HG03342 (cell line): ENCODE results near the gene RSU1.

Source experiments
- ATAC-seq: cut with Tn5 transposase; IDR thresholded peaks from one replicate; pipeline ENCODE4 v1.9.1; 2021; ENCODE audit warnings: mild to moderate bottlenecking, moderate library complexity; ENCODE audit not compliant: unreplicated experiment

RSU1 gene

DNA sequence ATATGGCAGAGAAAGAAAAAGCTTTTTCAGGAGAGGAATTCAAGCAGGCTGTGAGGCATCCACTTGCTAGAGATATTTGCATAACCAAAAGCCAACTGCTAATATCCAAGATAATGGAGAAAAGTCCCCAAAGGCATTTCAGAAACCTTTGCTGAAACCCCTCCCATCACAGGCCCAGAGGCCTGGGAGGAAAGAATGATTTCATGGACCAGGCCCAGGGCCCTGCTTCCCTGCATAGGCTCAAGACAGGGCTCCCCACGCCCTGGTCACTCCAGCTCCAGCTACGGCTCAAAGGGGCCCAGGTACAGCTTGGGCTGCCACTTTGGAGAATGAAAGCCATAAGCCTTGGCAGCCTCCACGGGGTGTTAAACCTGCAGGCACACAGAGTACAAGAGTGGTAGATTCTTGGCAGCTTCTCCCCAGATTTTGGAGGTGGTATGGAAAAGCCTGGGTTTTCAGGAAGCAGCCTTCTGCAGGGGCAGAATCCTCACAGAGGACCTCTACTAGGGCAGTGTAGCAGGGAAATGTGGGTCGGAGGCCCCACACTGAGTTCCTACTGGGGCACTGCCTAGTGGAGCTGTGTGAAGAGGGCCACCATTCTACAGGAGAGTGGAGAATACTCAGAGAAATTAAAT lies 5.6 kb upstream of the RSU1 start:
- ATAC-seq = no peak

- ATAC-seq = no peak
Measured at GRCh38 chr10:16822027-16822426, 4.8 kb upstream of the RSU1 start.

DNA sequence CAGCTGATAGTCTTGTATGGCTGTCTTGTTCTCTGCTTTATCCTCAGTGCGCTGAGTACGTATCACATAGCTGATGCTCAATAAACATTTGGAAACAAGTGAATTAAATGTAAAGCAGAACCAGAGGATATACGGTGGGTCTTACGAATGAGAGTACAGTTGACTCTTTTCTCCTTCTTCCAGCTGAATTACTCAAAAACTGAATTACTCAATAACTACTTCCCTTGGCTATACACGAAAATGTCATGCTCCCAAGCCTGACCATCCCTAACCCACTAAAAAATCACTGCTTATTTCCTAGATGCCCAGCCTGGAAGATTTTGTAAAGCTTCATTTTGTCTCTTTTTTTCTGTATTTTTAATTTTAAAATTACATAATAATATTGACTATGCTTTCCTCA lies 3.2 kb upstream of the RSU1 start:
- ATAC-seq = no peak

DNA sequence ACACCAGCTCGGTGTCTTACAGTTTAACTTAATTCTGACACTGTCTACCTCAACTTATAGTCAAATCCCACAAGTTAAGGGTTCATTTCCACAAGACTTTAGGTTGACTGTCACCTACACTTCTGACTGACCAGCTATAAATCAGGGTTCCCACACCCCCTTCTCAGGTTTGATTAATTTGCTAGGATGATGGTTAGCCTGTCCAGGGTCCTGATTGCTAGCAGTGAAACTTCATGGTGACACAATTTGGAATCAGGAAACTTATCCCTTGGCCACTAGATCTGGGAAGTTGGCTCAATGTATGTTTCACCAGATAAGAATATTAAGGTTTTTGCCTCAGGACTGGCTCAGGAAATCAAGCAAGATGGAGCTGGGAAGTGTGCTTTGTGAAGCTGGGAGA lies 2.8 kb upstream of the RSU1 start:
- no peak for ATAC-seq

- ATAC-seq = no peak
Measured at GRCh38 chr10:16819436-16819835, 2.2 kb upstream of the RSU1 start.

DNA sequence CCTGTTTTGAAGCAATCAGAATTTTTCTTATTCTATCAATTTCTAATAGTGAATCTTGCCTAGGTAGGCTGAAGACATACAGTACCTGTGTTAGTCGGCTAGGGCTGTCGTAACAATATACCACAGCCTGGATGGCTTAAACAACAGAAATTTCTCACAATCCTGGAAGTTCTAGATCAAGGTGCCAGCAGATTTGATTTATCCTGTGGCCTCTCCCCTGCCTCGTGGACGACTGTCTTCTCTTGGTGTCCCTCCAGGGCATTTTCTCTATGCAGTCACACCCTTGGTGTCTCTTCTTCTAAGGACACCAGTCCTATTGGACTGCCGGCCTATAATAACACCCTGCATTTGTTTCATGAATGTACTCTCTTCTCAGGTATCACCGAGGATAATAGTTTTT lies 1.8 kb upstream of the RSU1 start:
- no peak for ATAC-seq

DNA sequence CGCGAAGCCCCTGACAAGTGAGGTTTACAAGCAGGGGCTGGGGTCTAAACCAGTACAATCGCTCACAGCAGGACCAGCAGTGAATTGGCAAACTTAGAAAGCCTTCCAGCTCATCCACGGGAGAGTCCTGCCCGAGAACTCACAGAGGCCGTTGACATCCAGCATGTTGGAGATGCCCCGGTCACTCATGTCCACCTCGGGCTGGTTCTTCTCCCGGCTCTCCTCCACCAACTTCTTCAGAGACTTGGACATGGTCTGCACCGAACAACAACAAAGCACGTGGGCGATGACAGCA lies 447 bp downstream of the RSU1 start:
- ATAC-seq = no peak

GRCh38 chr10:16816171-16816570 lies 1.1 kb downstream of the RSU1 start:
- ATAC-seq = no peak

DNA sequence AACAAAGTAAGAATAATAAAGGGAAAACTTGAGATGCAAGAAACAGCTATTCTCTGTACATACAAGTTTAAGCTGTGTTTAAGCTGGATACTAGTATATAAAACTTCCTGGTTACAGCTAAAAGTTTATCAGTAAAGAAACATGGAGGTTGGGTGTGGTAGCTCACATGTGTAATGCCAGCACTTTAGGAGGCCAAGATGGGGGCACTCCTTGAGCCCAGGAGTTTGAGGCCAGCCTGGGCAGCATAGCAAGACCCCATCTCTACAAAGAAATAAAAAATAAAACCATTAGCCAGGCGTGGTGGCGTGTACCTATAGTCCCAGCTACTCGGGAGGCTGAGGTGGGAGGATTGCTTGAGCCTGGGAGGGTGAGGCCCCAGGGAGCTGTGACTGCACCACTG lies 3.2 kb downstream of the RSU1 start:
- no peak for ATAC-seq

DNA sequence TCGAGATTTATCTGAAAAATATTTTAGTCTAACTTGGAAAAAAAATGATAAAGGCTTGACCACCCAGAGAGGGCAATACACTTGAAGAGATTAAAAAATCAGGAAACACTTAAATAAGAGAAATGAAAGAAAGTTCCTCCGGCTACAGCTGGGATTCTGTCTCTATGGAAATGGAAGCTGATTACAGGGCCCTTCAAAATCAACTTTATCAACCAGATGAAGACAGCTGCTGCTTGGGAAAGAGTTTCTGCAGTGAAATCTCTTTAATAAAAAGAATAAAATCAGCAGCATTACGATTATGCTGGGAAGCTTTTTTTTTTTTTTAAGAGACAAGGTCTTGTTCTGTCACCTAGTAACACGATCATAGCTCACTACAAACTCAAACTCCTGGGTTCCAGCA lies 4.5 kb downstream of the RSU1 start:
- ATAC-seq = no peak

DNA sequence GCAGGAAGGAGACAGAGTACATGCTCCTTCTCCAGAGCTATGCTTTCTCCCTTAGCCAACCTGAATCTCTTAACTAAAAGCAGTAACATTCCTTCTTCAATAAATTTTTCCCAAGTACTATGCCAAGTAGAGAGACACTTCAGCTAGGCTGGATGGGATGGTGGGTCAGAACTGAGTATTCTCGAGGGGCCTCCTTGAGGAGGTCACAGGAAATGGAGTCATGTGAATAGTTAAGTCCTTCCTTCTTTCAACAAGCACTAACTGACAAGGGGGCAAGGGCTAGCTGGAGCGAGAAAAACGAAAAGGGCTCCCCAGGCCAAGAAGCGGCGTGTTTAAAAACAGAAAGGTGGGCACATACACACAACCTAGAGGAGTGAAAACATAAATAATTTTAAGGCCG lies 5.5 kb downstream of the RSU1 start:
- no peak for ATAC-seq

GRCh38 chr10:16811292-16811691 lies 5.9 kb downstream of the RSU1 start:
- no peak for ATAC-seq

DNA sequence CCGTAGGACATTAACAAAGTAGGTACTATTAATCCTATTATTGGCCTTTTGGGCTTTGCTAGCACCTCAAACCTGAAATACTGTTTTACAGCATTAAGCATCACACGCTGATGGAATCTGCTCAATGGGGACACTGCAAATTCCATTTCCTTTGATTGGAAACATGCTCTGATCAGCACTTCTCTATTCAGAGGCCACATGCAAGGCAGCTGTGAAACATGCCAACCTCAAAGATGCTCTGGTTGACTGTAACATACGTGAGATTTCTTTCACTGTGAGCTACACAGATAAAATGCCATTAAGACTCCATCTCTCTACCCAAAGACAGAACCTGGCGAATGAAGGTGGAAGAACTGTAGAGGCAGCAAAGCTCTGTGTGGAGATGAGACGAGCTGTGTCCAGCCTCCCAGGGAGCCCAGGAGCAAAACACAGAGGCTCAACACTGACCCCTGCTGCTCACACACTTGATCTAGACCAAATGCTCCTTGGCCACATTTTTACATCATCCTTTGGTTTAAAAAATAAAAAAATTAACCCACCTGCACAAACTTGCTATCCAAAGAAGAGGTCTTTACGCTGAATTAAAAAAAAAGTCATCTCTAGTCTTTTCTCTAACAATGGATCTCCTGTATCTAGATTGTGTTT lies 8.0 kb downstream of the RSU1 start:
- peak; percentile 88 for ATAC-seq

DNA sequence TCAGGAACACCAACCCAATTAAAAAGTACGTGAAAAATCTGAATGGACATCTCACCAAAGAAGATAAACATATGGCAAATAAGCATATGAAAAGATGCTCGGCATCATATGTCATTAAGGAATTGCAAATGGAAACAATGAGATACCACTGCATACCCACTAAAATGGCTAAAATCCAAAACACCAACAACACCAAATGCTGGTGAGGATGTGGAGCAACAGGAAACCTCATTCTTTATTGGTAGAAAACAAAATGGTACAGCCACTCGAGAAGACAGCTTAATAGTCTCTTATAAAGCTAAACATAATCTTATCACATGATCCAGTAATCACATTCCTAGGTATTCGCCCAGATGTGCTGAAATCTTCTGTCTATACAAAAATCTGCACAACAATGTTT lies 13.1 kb downstream of the RSU1 start:
- ATAC-seq = no peak

DNA sequence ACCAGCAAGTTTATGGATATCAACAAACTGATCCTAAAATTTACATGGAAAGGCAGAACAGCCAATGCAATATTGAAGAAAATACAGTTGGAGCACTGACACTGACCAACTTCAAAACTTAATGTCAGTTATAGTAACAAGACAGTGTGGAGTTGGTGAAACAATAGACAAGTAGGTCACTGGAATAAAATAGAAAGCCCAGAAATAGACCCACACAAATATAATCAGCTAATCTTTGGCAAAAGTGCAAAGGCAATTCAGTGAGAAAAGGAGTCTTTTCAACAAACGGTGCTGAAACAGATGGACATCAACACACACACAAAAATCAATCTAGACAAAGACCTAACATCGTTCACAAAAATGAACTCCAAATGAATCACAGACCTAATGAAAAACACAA lies 13.8 kb downstream of the RSU1 start:
- ATAC-seq = no peak

GRCh38 chr10:16799621-16800020 lies 17.6 kb downstream of the RSU1 start:
- ATAC-seq = peak; percentile 86

DNA sequence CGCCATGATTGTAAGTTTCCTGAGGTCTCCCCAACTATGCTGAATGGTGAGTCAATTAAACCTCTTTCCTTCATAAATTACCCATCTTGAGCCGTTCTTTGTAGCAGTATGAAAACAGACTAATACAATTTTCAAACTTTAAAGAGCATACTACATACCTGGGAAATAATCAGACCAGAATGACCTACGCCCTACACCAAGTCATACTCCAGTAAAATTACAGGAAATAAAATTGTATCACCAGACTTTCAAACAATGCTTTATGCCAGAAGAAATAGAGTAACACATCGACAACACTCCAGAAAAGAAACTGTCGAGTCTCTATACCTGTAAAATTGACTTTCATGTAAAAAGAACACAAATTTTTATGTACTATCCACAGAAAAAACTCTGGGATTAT lies 18.7 kb downstream of the RSU1 start:
- no peak for ATAC-seq

DNA sequence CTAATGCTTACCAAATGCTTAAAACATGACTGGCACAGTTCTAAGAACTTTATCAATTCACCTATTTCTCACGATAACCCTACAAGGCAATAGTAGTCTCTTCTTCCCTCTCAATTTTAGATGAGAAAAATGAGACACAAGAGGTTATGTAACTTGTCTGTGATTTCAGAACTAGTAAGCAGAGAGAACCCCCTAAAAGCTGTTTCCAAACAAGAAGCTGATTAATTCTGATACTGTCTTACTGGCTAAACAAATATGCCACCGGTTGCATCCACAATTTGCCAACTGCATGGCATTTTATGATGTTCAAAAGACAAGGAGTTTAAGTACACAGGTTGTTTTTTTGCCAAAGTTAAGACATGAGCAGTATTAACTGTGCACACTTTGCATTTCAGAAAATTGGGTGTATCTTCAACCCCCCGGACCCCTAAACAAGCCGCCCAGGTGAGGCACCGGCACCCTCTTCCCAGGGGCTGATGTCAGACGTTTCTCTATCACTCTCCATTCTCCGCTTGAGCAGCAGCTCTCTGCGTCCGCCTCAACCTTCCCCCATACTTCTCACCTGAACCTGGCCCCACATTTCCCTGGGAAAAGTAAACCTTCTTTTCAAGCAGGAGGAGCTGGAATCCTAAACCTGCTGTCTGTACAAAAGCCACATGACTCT lies 21.7 kb downstream of the RSU1 start:
- no peak for ATAC-seq

GRCh38 chr10:16794005-16794404 lies 23.2 kb downstream of the RSU1 start:
- ATAC-seq = no peak

- ATAC-seq = no peak
Measured at GRCh38 chr10:16792675-16793074, 24.5 kb downstream of the RSU1 start.

GRCh38 chr10:16789765-16790164 lies 27.5 kb downstream of the RSU1 start:
- ATAC-seq = no peak

DNA sequence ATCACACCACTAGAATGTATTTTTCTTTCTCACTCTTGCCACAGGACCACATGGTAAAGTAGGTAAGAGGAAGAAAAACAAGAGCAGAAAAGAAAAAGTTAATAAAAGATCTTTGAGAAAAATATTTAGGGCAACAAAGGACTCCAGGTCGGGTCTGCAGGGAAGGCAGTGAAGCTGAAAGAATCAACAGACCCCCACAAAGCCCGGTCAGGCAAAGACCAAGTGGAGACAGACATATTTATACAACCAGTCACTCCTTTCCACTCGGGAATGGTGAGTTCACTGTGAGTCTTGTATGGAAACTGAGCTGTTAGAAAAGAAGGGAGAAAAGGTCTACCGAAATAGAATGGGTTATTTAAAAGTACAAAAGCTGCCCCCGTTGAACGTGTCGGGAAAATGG lies 28.0 kb downstream of the RSU1 start:
- no peak for ATAC-seq

GRCh38 chr10:16788778-16789177 lies 28.4 kb downstream of the RSU1 start:
- ATAC-seq = no peak
